PFSK-1 (cell line): ENCODE results near the gene RBP7.

Source experiments
- FOXP2 ChIP-seq: optimal IDR thresholded peaks from 2 replicates; pipeline ENCODE3; 2011; ENCODE audit warnings: borderline replicate concordance, control low read depth, inconsistent platforms; ENCODE audit not compliant: insufficient read depth; ENCODE audit errors: extremely low read length, extremely low read depth
- POLR2AphosphoS5 ChIP-seq: IDR thresholded peaks from 2 replicates; pipeline ENCODE4 v1.6.1; 2012; ENCODE audit warnings: low read depth, mild to moderate bottlenecking, control low read depth, low read length, moderate library complexity
- REST ChIP-seq, 2 experiments: IDR thresholded peaks; 2 replicates each; pipeline versions ENCODE4 v1.6.1 to v1.8.0; 2011 to 2012; ENCODE audit warnings: low read depth in 2 of 2, low read length in 2 of 2, control low read depth in 1 of 2, inconsistent platforms in 1 of 2, mild to moderate bottlenecking in 1 of 2, moderate library complexity in 1 of 2; ENCODE audit not compliant: insufficient read depth in 1 of 2
- SIN3A ChIP-seq: IDR thresholded peaks from 2 replicates; pipeline ENCODE4 v1.6.1; 2012; ENCODE audit warnings: mild to moderate bottlenecking, low read length, moderate library complexity, borderline replicate concordance; ENCODE audit not compliant: insufficient read depth
- TAF1 ChIP-seq: IDR thresholded peaks from 2 replicates; pipeline ENCODE4 v1.6.1; 2012; ENCODE audit warnings: low read length, control low read depth, borderline replicate concordance; ENCODE audit not compliant: insufficient read depth

RBP7 gene

GRCh38 chr1:9984253-9984652, 12.8 kb upstream of the RBP7 start:
- TF ChIP-seq SIN3A, result no peak
- no peak for TF ChIP-seq REST (IDR thresholded peaks at IDR 0.05; ENCODE audit: insufficient read depth in 1 of 2, low read depth in 2 of 2, low read length in 2 of 2)
- no peak for TF ChIP-seq FOXP2
- TF ChIP-seq POLR2AphosphoS5, result no peak
- TF ChIP-seq TAF1, result no peak

DNA sequence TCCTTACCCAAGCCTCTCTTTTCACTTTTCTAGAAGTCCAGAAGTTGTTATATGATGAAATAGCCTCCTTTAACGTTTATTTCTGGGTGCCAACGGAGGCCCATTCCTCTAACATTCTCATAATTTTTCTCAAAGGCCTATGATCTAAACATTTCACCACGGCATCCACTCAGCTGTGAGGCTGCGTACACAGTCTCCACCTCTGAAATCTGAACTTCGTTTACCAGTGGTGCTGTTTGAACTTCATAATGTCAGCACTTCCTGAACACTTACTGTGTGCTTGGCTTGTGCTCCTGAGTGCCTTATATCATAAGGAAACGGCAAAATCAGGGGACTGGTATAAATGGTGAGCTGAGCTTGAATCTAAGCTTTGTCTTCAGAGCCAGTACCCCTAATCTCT, 12.0 kb upstream of the RBP7 start:
- TF ChIP-seq REST (IDR thresholded peaks at IDR 0.05; ENCODE audit: insufficient read depth in 1 of 2, low read depth in 2 of 2, low read length in 2 of 2) (no peak), FOXP2 (no peak), POLR2AphosphoS5 (no peak), SIN3A (no peak), TAF1 (no peak)

DNA sequence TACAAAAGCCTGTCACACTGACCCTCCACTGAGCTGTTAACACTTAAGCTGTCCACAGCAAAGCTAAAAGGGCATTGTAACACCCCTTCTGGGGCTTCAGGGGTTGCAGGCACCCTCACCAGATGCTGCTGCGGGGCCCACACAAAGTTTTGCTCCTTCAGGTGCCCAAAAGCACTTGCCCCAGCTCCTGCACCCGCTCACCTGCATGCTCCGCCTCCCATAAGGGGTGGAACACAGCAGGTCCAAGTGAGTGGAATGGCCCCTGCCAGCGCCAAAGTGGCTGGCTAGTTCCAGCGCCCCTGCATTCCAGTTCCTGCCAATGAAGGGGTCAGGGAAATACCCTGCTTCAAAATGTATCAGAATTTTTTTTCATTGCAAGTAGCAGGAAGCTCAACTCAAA, 7.3 kb upstream of the RBP7 start:
- TF ChIP-seq TAF1 (no peak), SIN3A (no peak), FOXP2 (no peak), REST (IDR thresholded peaks at IDR 0.05; ENCODE audit: insufficient read depth in 1 of 2, low read depth in 2 of 2, low read length in 2 of 2) (no peak), POLR2AphosphoS5 (no peak)

- TF ChIP-seq FOXP2 (no peak), TAF1 (no peak), REST (IDR thresholded peaks at IDR 0.05; ENCODE audit: insufficient read depth in 1 of 2, low read depth in 2 of 2, low read length in 2 of 2) (no peak), POLR2AphosphoS5 (no peak), SIN3A (no peak)
Measured at GRCh38 chr1:9990944-9991343, 6.1 kb upstream of the RBP7 start.

DNA sequence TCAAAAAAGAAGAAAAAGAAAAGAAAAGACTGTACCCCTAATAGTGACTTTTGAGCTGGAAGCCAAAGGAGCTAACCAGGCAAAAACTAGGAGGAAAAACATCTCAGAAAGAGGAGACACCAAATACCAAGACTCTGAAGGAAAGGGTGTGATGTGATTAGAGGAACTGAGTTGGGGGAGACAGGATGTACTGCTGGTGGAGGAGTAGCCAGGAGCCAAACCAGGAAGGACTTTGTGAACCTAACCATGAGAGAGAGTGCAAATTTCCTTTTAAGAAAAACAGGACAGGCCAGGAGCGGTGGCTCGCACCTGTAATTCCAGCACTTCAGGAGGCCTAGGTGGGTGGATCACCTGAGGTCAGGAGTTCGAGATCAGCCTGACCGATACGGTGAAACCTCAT, 4.1 kb upstream of the RBP7 start:
- TF ChIP-seq FOXP2 (no peak), POLR2AphosphoS5 (no peak), SIN3A (no peak), REST (IDR thresholded peaks at IDR 0.05; ENCODE audit: insufficient read depth in 1 of 2, low read depth in 2 of 2, low read length in 2 of 2) (no peak), TAF1 (no peak)
